HG03108 (cell line): Measurements from ENCODE around the gene NFATC1.

ENCODE experiments used
- ATAC-seq: cut with Tn5 transposase; IDR thresholded peaks from one replicate; pipeline ENCODE4 v1.9.1; 2021; ENCODE audit warnings: moderate library complexity; ENCODE audit not compliant: unreplicated experiment

NFATC1 gene

GRCh38 chr18:79528846-79529245 lies 133.1 kb downstream of the NFATC1 start:
- ATAC-seq: no peak

- ATAC-seq: no peak
Measured at GRCh38 chr18:79529296-79529695, 133.6 kb downstream of the NFATC1 start.

- no peak for ATAC-seq
Measured at GRCh38 chr18:79529991-79530390, 134.3 kb downstream of the NFATC1 start.

GRCh38 chr18:79530821-79531220 lies 135.1 kb downstream of the NFATC1 start:
- ATAC-seq: no peak

GRCh38 chr18:79531386-79531785 lies 135.7 kb downstream of the NFATC1 start:
- ATAC-seq: no peak

GRCh38 chr18:79531926-79532312 lies 136.2 kb downstream of the NFATC1 start:
- no peak for ATAC-seq

GRCh38 chr18:79532313-79533007 lies 136.7 kb downstream of the NFATC1 start:
- ATAC-seq: no peak

- ATAC-seq: no peak
Measured at GRCh38 chr18:79533146-79533545, 137.4 kb downstream of the NFATC1 start.

GRCh38 chr18:79533591-79533990 lies 137.9 kb downstream of the NFATC1 start:
- no peak for ATAC-seq

- ATAC-seq: no peak
Measured at GRCh38 chr18:79534356-79534755, 138.6 kb downstream of the NFATC1 start.

GRCh38 chr18:79537758-79538157 lies 142.0 kb downstream of the NFATC1 start:
- no peak for ATAC-seq

GRCh38 chr18:79538635-79539034 lies 142.9 kb downstream of the NFATC1 start:
- ATAC-seq: no peak

- no peak for ATAC-seq
Measured at GRCh38 chr18:79540161-79540903, 144.6 kb downstream of the NFATC1 start.

- ATAC-seq: no peak
Measured at GRCh38 chr18:79540904-79541282, 145.2 kb downstream of the NFATC1 start.

- ATAC-seq: no peak
Measured at GRCh38 chr18:79542213-79542612, 146.5 kb downstream of the NFATC1 start.

GRCh38 chr18:79542876-79543750 lies 147.4 kb downstream of the NFATC1 start:
- ATAC-seq: no peak

GRCh38 chr18:79543861-79544385 lies 148.2 kb downstream of the NFATC1 start:
- no peak for ATAC-seq

- no peak for ATAC-seq
Measured at GRCh38 chr18:79544386-79544963, 148.7 kb downstream of the NFATC1 start.

GRCh38 chr18:79545255-79545654 lies 149.5 kb downstream of the NFATC1 start:
- ATAC-seq: no peak

- no peak for ATAC-seq
Measured at GRCh38 chr18:79545736-79546171, 150.0 kb downstream of the NFATC1 start.

- ATAC-seq: no peak
Measured at GRCh38 chr18:79546781-79547272, 151.1 kb downstream of the NFATC1 start.
